ENCODE results near the gene ZMYND11.

Gene ZMYND11

GRCh38 chr10:201328-201771, 66.1 kb downstream of the ZMYND11 start:
- peak overlapping the region; percentile 28 for H3K27ac Mint-ChIP-seq

GRCh38 chr10:208616-209015, 73.4 kb downstream of the ZMYND11 start:
- Mint-ChIP-seq H3K9me3 (ENCODE audit: low read depth) (peaks cover 3% of the 10 kb centered on the region), H3K4me3 (no peak overlapping the region), H3K4me1 (ENCODE audit: low read depth) (peaks cover 5% of the 10 kb centered on the region), H3K36me3 (peaks cover 21% of the 10 kb centered on the region), H3K27me3 (no peaks in the 10 kb centered on the region), H3K27ac (no peak overlapping the region)

More at GRCh38 chr10:201328-201771, 66.1 kb downstream of the ZMYND11 start:
- Mint-ChIP-seq H3K36me3 (peaks cover 9% of the 10 kb centered on the region), H3K9me3 (ENCODE audit: low read depth) (peaks cover under 1% of the 10 kb centered on the region), H3K4me1 (ENCODE audit: low read depth) (peaks cover 20% of the 10 kb centered on the region), H3K27me3 (no peaks in the 10 kb centered on the region), H3K4me3 (no peak overlapping the region)

- H3K4me3 Mint-ChIP-seq = no peak overlapping the region
- peaks cover 3% of the 10 kb centered on the region for H3K4me1 Mint-ChIP-seq (ENCODE audit: low read depth)
- no peaks in the 10 kb centered on the region for H3K27me3 Mint-ChIP-seq
- no peak overlapping the region for H3K27ac Mint-ChIP-seq
- H3K36me3 Mint-ChIP-seq = peaks cover 21% of the 10 kb centered on the region
- peaks cover 3% of the 10 kb centered on the region for H3K9me3 Mint-ChIP-seq (ENCODE audit: low read depth)
Measured at GRCh38 chr10:209357-209756, 74.1 kb downstream of the ZMYND11 start.

GRCh38 chr10:210297-210696, 75.0 kb downstream of the ZMYND11 start:
- Mint-ChIP-seq H3K27ac (no peak overlapping the region), H3K9me3 (ENCODE audit: low read depth) (peaks cover 3% of the 10 kb centered on the region), H3K27me3 (no peaks in the 10 kb centered on the region), H3K4me3 (no peak overlapping the region), H3K36me3 (peaks cover 19% of the 10 kb centered on the region), H3K4me1 (ENCODE audit: low read depth) (peaks cover 1% of the 10 kb centered on the region)

- Mint-ChIP-seq H3K4me1 (ENCODE audit: low read depth) (peaks cover 24% of the 10 kb centered on the region), H3K27ac (no peak overlapping the region), H3K9me3 (ENCODE audit: low read depth) (no peaks in the 10 kb centered on the region)
Measured at GRCh38 chr10:215444-215843, 80.2 kb downstream of the ZMYND11 start.

GRCh38 chr10:218798-219197, 83.5 kb downstream of the ZMYND11 start:
- peaks cover 15% of the 10 kb centered on the region for H3K36me3 Mint-ChIP-seq
- H3K4me1 Mint-ChIP-seq (ENCODE audit: low read depth) = peaks cover 36% of the 10 kb centered on the region
- no peaks in the 10 kb centered on the region for H3K9me3 Mint-ChIP-seq (ENCODE audit: low read depth)
- H3K27me3 Mint-ChIP-seq = no peaks in the 10 kb centered on the region
- H3K27ac Mint-ChIP-seq = no peak overlapping the region
- H3K4me3 Mint-ChIP-seq = no peak overlapping the region

More at GRCh38 chr10:215444-215843, 80.2 kb downstream of the ZMYND11 start:
- no peaks in the 10 kb centered on the region for H3K27me3 Mint-ChIP-seq
- no peak overlapping the region for H3K4me3 Mint-ChIP-seq
- H3K36me3 Mint-ChIP-seq = peaks cover 8% of the 10 kb centered on the region

GRCh38 chr10:219731-220472, 84.6 kb downstream of the ZMYND11 start:
- Mint-ChIP-seq H3K4me1 (ENCODE audit: low read depth) (peaks cover 36% of the 10 kb centered on the region), H3K4me3 (no peak overlapping the region), H3K27me3 (no peaks in the 10 kb centered on the region), H3K9me3 (ENCODE audit: low read depth) (no peaks in the 10 kb centered on the region), H3K36me3 (peaks cover 15% of the 10 kb centered on the region), H3K27ac (no peak overlapping the region)

GRCh38 chr10:224571-224970, 89.3 kb downstream of the ZMYND11 start:
- Mint-ChIP-seq H3K27ac (no peak overlapping the region), H3K9me3 (ENCODE audit: low read depth) (no peaks in the 10 kb centered on the region), H3K27me3 (no peaks in the 10 kb centered on the region), H3K36me3 (peaks cover 9% of the 10 kb centered on the region), H3K4me1 (ENCODE audit: low read depth) (peaks cover 28% of the 10 kb centered on the region), H3K4me3 (no peak overlapping the region)

GRCh38 chr10:226018-226417, 90.8 kb downstream of the ZMYND11 start:
- peaks cover 19% of the 10 kb centered on the region for H3K4me1 Mint-ChIP-seq (ENCODE audit: low read depth)
- peaks cover 8% of the 10 kb centered on the region for H3K36me3 Mint-ChIP-seq
- H3K9me3 Mint-ChIP-seq (ENCODE audit: low read depth) = no peaks in the 10 kb centered on the region
- no peaks in the 10 kb centered on the region for H3K27me3 Mint-ChIP-seq
- no peak overlapping the region for H3K27ac Mint-ChIP-seq
- no peak overlapping the region for H3K4me3 Mint-ChIP-seq

- peaks cover 16% of the 10 kb centered on the region for H3K4me1 Mint-ChIP-seq (ENCODE audit: low read depth)
- H3K36me3 Mint-ChIP-seq = peaks cover 2% of the 10 kb centered on the region
- no peak overlapping the region for H3K27ac Mint-ChIP-seq
- no peaks in the 10 kb centered on the region for H3K9me3 Mint-ChIP-seq (ENCODE audit: low read depth)
- no peaks in the 10 kb centered on the region for H3K27me3 Mint-ChIP-seq
- no peak overlapping the region for H3K4me3 Mint-ChIP-seq
Measured at GRCh38 chr10:227014-227413, 91.8 kb downstream of the ZMYND11 start.

- Mint-ChIP-seq H3K4me3 (no peak overlapping the region), H3K27ac (peak overlapping the region; percentile 43), H3K27me3 (no peaks in the 10 kb centered on the region), H3K9me3 (ENCODE audit: low read depth) (no peaks in the 10 kb centered on the region), H3K36me3 (peaks cover under 1% of the 10 kb centered on the region), H3K4me1 (ENCODE audit: low read depth) (peaks cover 20% of the 10 kb centered on the region)
Measured at GRCh38 chr10:228366-228765, 93.1 kb downstream of the ZMYND11 start.

- H3K36me3 Mint-ChIP-seq = no peaks in the 10 kb centered on the region
- peaks cover 22% of the 10 kb centered on the region for H3K4me1 Mint-ChIP-seq (ENCODE audit: low read depth)
- H3K27me3 Mint-ChIP-seq = no peaks in the 10 kb centered on the region
- H3K4me3 Mint-ChIP-seq = no peak overlapping the region
- H3K9me3 Mint-ChIP-seq (ENCODE audit: low read depth) = no peaks in the 10 kb centered on the region
- no peak overlapping the region for H3K27ac Mint-ChIP-seq
Measured at GRCh38 chr10:230758-231157, 95.5 kb downstream of the ZMYND11 start.

GRCh38 chr10:232061-232460, 96.8 kb downstream of the ZMYND11 start:
- Mint-ChIP-seq H3K4me1 (ENCODE audit: low read depth) (peaks cover 22% of the 10 kb centered on the region), H3K36me3 (no peaks in the 10 kb centered on the region), H3K9me3 (ENCODE audit: low read depth) (no peaks in the 10 kb centered on the region), H3K27ac (no peak overlapping the region), H3K27me3 (no peaks in the 10 kb centered on the region), H3K4me3 (no peak overlapping the region)

GRCh38 chr10:232878-233277, 97.6 kb downstream of the ZMYND11 start:
- peaks cover 14% of the 10 kb centered on the region for H3K4me1 Mint-ChIP-seq (ENCODE audit: low read depth)
- H3K36me3 Mint-ChIP-seq = no peaks in the 10 kb centered on the region
- H3K4me3 Mint-ChIP-seq = no peak overlapping the region
- no peaks in the 10 kb centered on the region for H3K9me3 Mint-ChIP-seq (ENCODE audit: low read depth)
- peak overlapping the region; percentile 28 for H3K27ac Mint-ChIP-seq
- no peaks in the 10 kb centered on the region for H3K27me3 Mint-ChIP-seq

GRCh38 chr10:234708-235406, 99.6 kb downstream of the ZMYND11 start:
- Mint-ChIP-seq H3K4me3 (no peak overlapping the region), H3K27me3 (no peaks in the 10 kb centered on the region), H3K36me3 (no peaks in the 10 kb centered on the region), H3K9me3 (ENCODE audit: low read depth) (no peaks in the 10 kb centered on the region), H3K4me1 (ENCODE audit: low read depth) (peaks cover 10% of the 10 kb centered on the region), H3K27ac (no peak overlapping the region)

All from activated naive CD8-positive, alpha-beta T cell (primary cell).